Measurements from ENCODE around the gene SLC7A5.
"Not testable (repeated sequence)": the region's sequence is repeated elsewhere in the genome, so short reads cannot be mapped to it uniquely, and the experiment has no call there.

DNA sequence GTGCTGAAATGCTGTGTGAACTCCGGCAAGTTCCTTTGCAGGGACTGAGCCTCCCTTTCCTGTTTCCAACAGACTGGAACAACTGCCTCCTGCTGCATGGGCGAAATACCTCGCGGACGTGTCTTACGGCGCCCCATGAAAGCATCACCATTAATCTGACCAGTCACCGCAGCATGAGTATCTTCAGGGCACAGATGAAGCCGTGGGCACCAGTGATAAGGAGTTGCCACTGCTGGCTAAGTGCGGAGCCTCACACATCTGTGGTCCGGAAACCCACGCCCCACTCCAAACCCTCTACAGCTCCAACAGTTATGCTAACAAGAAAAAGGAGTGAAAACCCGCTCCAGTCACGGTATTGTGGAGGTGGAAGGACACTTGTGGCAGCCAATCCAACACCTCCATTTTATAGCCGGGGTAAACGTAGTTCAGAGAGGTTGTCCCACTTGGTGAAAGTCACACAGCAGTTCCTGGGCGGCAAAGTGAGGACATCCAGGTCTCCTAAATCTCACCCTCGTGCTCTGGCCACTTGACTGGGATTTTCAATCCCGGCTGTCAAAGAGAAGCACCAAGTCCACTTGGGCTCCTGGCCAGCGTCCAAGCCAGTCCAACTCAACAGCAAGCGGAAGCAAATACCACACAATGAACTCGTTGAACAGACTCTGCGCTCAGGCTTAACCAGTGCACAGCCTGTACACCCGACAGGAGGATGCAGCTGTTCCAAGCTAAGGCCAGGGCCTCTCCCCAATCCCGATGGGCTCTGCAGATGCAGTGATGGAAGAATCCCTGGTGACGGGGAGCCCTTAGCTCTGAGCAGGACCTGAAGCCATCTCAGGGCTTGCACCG lies 10.9 kb downstream of the SLC7A5 start:
- TF ChIP-seq, protein P1, sequence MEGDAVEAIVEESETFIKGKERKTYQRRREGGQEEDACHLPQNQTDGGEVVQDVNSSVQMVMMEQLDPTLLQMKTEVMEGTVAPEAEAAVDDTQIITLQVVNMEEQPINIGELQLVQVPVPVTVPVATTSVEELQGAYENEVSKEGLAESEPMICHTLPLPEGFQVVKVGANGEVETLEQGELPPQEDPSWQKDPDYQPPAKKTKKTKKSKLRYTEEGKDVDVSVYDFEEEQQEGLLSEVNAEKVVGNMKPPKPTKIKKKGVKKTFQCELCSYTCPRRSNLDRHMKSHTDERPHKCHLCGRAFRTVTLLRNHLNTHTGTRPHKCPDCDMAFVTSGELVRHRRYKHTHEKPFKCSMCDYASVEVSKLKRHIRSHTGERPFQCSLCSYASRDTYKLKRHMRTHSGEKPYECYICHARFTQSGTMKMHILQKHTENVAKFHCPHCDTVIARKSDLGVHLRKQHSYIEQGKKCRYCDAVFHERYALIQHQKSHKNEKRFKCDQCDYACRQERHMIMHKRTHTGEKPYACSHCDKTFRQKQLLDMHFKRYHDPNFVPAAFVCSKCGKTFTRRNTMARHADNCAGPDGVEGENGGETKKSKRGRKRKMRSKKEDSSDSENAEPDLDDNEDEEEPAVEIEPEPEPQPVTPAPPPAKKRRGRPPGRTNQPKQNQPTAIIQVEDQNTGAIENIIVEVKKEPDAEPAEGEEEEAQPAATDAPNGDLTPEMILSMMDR (IDR thresholded peaks at IDR 0.05): not testable (repeated sequence)
- TF ChIP-seq POLR2AphosphoS5 (IDR thresholded peaks at IDR 0.05): not testable (repeated sequence)
